ENCODE data around the gene HSD3B7.
A peak's percentile ranks its signal among the peaks of the same experiment; 100 is the strongest.

Gene HSD3B7

GRCh38 chr16:31031276-31031675 lies 46.3 kb downstream of the HSD3B7 start:
- no peak for DNase-seq

- DNase-seq: peak; percentile 96
Measured at GRCh38 chr16:31032736-31033708, 48.0 kb downstream of the HSD3B7 start, which contains the start of gene STX4. Gene STX4, plus strand, starts transcription at chr16:31033558. Its CDS starts 248 bp downstream, at chr16:31033806.

GRCh38 chr16:31033709-31034492 lies 48.9 kb downstream of the HSD3B7 start:
- DNase-seq: peak; percentile 87

GRCh38 chr16:31036691-31037090 lies 51.7 kb downstream of the HSD3B7 start:
- DNase-seq: no peak

All from NK-92 treated with Interleukin-12 subunit alpha and Interleukin-12 subunit beta, amount 100 ng/mL, for 24 hours (cell line).